Epidermal melanocyte (primary cell): ENCODE measurements around the gene SPOUT1.

Experiments
- DNase-seq: peaks from one replicate; pipeline ENCODE4 v3.0.0; 2011; ENCODE audit warnings: low spot score; ENCODE audit not compliant: insufficient read length

The SPOUT1 gene

GRCh38 chr9:128836509-128837145 lies 7.0 kb upstream of the SPOUT1 start:
- DNase-seq: no peak

GRCh38 chr9:128835246-128836210 lies 5.9 kb upstream of the SPOUT1 start:
- DNase-seq: no peak

GRCh38 chr9:128833696-128834095 lies 4.1 kb upstream of the SPOUT1 start:
- DNase-seq: no peak

- DNase-seq: no peak
Measured at GRCh38 chr9:128828719-128829452, 708 bp downstream of the SPOUT1 start.

GRCh38 chr9:128828267-128828666 lies 1.3 kb downstream of the SPOUT1 start:
- DNase-seq: no peak

- no peak for DNase-seq
Measured at GRCh38 chr9:128825923-128826700, 3.5 kb downstream of the SPOUT1 start.

- peak; percentile 15 for DNase-seq
Measured at GRCh38 chr9:128824911-128825310, 4.7 kb downstream of the SPOUT1 start.

- DNase-seq: peak; percentile 6
Measured at GRCh38 chr9:128823903-128824406, 5.6 kb downstream of the SPOUT1 start.

- peak; percentile 8 for DNase-seq
Measured at GRCh38 chr9:128823362-128823902, 6.2 kb downstream of the SPOUT1 start.

GRCh38 chr9:128822407-128823042 lies 7.1 kb downstream of the SPOUT1 start:
- peak; percentile 2 for DNase-seq

- DNase-seq: peak; percentile 5
Measured at GRCh38 chr9:128821584-128822406, 7.8 kb downstream of the SPOUT1 start.

- DNase-seq: no peak
Measured at GRCh38 chr9:128820665-128821583, 8.7 kb downstream of the SPOUT1 start.

GRCh38 chr9:128819716-128820664 lies 9.6 kb downstream of the SPOUT1 start:
- DNase-seq: peak; percentile 11

GRCh38 chr9:128818839-128819715 lies 10.5 kb downstream of the SPOUT1 start:
- DNase-seq: peak; percentile 46

- peak; percentile 99 for DNase-seq
Measured at GRCh38 chr9:128818099-128818838, 11.3 kb downstream of the SPOUT1 start, which contains the start of gene ENDOG. Gene ENDOG (plus strand): TSS chr9:128818500. CDS start chr9:128818685, 185 bp downstream.
